G401 (cell line): ENCODE results near the gene ABCB6. TPM values are rescaled to one million over a fixed set of nuclear protein-coding genes. Genes with fewer than 3 reads are reported as not detected.

Experiments used
- DNase-seq: peaks from one replicate; pipeline ENCODE4 v3.0.0-alpha.2; 2015; ENCODE audit warnings: low spot score
- in situ Hi-C: cut with HindIII; loops from 2 replicates; pipeline ENCODE4 v1.10.0; 2016; ENCODE audit warnings: low sequenced_read_pairs, mixed read lengths
- total RNA-seq: library from RNA; depleted of rRNA; stranded (reverse); fragments of >200 nt; shearing (Covaris generic); gene quantifications from 2 replicates; pipeline ENCODE4 v1.2.3, GENCODE V29; 2014

ABCB6 gene
- total RNA-seq, 1 experiment from 2014 or later = 14.1 TPM

- in situ Hi-C loops = no loop called here
- DNase-seq = peak; percentile 68
These were observed 42.6 kb downstream of the ABCB6 start for GRCh38 chr2:219175928-219176817.

GRCh38 chr2:219175486-219175885 lies 43.3 kb downstream of the ABCB6 start:
- in situ Hi-C loops = no loop called here
- no peak for DNase-seq

- no peak for DNase-seq
- in situ Hi-C loops = no loop called here
These were observed 44.0 kb downstream of the ABCB6 start for GRCh38 chr2:219174801-219175200.

GRCh38 chr2:219174146-219174545 lies 44.6 kb downstream of the ABCB6 start:
- no peak for DNase-seq
- in situ Hi-C loops = no loop called here

- no peak for DNase-seq
- in situ Hi-C loops = no loop called here
These were observed 45.6 kb downstream of the ABCB6 start for GRCh38 chr2:219173176-219173575.

- DNase-seq = no peak
- in situ Hi-C loops = no loop called here
These were observed 46.3 kb downstream of the ABCB6 start for GRCh38 chr2:219172231-219173154.

GRCh38 chr2:219171231-219171651 lies 47.5 kb downstream of the ABCB6 start:
- in situ Hi-C loops = no loop called here
- DNase-seq = peak; percentile 70

DNA sequence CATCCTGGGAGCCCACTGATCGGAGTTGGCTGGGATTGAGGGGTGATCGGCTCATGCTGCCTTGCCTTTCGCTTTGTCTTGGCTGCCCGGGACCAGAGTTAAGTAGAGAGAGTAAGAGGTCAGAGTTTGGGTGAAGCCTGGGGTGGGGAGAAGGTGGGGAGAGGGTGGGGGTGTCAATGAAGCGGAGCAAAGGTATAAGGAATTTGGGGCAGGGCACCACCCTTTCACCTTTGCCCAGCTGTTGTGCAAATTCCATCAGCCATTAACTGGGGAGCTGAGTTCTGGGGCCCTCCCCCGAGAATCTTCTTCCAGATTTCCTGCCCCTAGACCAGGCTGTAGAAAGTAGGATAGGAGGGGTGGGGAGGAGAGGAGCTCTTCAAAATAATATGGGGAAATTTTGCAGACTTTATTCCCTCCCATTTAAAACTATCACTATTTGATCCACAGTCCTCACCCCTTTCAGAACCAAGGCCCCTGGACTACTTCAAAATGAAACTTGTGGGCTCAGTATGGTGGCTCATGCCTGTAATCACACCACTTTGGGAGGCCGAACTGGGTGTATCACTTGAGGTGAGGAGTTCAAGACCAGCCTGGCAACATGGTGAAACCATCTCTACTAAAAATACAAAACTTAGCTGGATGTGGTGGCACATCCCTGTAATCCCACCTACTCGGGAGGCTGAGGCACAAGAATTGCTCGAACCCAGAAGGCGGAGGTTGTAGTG lies 48.7 kb downstream of the ABCB6 start, which contains the start of gene SLC23A3:
TSS of gene SLC23A3 (minus strand) at position 100 of the 725 bp plus-strand sequence. CDS start at position 55, 45 bp downstream.
- no peak for DNase-seq
- in situ Hi-C loops = no loop called here

- in situ Hi-C loops = no loop called here
These were observed 49.8 kb downstream of the ABCB6 start for GRCh38 chr2:219168932-219169331.

DNA sequence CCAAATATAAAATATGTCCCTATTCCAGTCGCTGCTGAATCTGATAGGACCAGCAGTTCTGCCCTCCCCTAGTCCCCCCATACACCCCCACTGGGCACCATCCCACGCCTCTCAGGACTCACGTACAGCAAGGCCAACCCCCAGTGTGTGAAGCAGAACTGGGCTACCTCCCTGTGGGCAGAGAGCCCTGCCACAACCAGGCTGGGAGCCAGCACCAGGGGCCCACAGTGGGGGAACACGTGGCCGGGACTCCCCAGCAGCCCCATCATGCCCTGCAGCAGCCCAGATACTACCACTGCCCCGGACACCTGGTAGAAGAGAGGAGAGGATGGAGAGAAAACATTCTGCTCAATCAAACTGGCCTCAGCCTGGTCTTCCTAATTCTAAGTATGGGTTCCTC lies 50.2 kb downstream of the ABCB6 start:
- DNase-seq = no peak
- in situ Hi-C loops = no loop called here

More at GRCh38 chr2:219168932-219169331, 49.8 kb downstream of the ABCB6 start:
- DNase-seq = no peak

DNA sequence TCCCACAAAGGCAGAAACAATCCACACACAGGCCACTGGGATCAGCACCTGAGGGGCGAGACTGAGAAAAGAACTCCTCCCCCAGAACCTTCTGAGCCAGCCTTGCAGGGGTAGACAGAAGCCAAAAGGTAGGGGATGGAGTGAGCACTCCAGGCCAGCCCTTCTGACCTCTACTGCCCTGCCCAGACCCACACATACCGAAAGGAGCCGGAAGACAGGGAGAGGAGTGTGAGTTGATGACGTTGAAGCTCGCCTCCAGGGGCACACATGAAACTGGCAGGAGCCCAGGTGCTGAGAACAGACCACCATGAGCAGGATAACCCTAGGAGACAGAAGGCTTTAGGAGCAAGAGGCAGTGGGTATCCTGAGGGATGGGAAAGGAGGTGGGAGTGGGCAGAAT lies 50.8 kb downstream of the ABCB6 start:
- no peak for DNase-seq
- in situ Hi-C loops = no loop called here

- in situ Hi-C loops = no loop called here
- DNase-seq = no peak
These were observed 53.5 kb downstream of the ABCB6 start for GRCh38 chr2:219165058-219165911.

GRCh38 chr2:219163156-219163555 lies 55.6 kb downstream of the ABCB6 start:
- no peak for DNase-seq
- in situ Hi-C loops = no loop called here

GRCh38 chr2:219161097-219161496 lies 57.7 kb downstream of the ABCB6 start:
- in situ Hi-C loops = no loop called here

GRCh38 chr2:219160186-219161017 lies 58.4 kb downstream of the ABCB6 start, which contains the start of gene NHEJ1:
Gene NHEJ1 (minus strand): TSS chr2:219160815. CDS start chr2:219158362, 2,453 bp downstream.
- DNase-seq = peak; percentile 96
- in situ Hi-C loops = no loop called here

More at GRCh38 chr2:219161097-219161496, 57.7 kb downstream of the ABCB6 start:
- DNase-seq = no peak
